CD4-positive, alpha-beta memory T cell (primary cell): ENCODE measurements around the gene HDAC4. TPM values are rescaled to one million over a fixed set of nuclear protein-coding genes. Genes with fewer than 3 reads are reported as not detected.

Experiments
- CTCF ChIA-PET: fragments of 350-600 bp; sonication (Branson Sonifier 250); formaldehyde crosslinking; loops from one replicate; lab custom pipeline; 2021; ENCODE audit warnings: inconsistent platforms; ENCODE audit not compliant: partially characterized antibody; lab: Charles Lee
- POLR2A ChIA-PET: fragments of 350-600 bp; sonication (Branson Sonifier 250); formaldehyde crosslinking; loops from one replicate; lab custom pipeline; 2021; ENCODE audit not compliant: partially characterized antibody; lab: Charles Lee
- DNase-seq, 5 donors: peaks; one replicate each; pipeline versions ENCODE4 v3.0.0 to v3.0.0-alpha.2; 2020 to 2022; ENCODE audit warnings: mixed read lengths in 1 of 5
- H3K27ac ChIP-seq: one replicate; pipeline ENCODE4 v1.7.0; 2013; ENCODE audit warnings: low read depth, low read length
- H3K27me3 ChIP-seq: 2 replicates; pipeline ENCODE4 v1.7.0; 2013; ENCODE audit warnings: mild to moderate bottlenecking, low read length, moderate library complexity; ENCODE audit not compliant: insufficient read depth
- H3K36me3 ChIP-seq: 2 replicates; pipeline ENCODE4 v1.7.0; 2013; ENCODE audit warnings: mild to moderate bottlenecking, low read length, moderate library complexity; ENCODE audit not compliant: insufficient read depth
- H3K4me1 ChIP-seq: 2 replicates; pipeline ENCODE4 v1.7.0; 2013; ENCODE audit warnings: mild to moderate bottlenecking, low read length, moderate library complexity; ENCODE audit not compliant: insufficient read depth
- H3K4me3 ChIP-seq, 2 donors: one replicate each; pipeline ENCODE4 v1.7.0; 2013; ENCODE audit warnings: low read length in 2 of 2, mild to moderate bottlenecking in 1 of 2
- H3K9me3 ChIP-seq, 2 donors: one replicate each; pipeline ENCODE4 v1.7.0; 2013; ENCODE audit warnings: low read length in 2 of 2, control low read depth in 1 of 2; ENCODE audit not compliant: control insufficient read depth in 1 of 2
- H3K27ac Mint-ChIP-seq, 7 donors: one replicate each; pipeline ENCODE4 v1.8.0; 2020 to 2021; ENCODE audit warnings: mixed read lengths in 7 of 7, mild to moderate bottlenecking in 6 of 7, inconsistent platforms in 3 of 7, moderate library complexity in 3 of 7
- H3K27me3 Mint-ChIP-seq, 2 donors: one replicate each; pipeline ENCODE4 v1.8.0; 2020 to 2021; ENCODE audit warnings: mixed read lengths in 2 of 2
- H3K36me3 Mint-ChIP-seq, 2 donors: one replicate each; pipeline ENCODE4 v1.8.0; 2020 to 2021; ENCODE audit warnings: mixed read lengths in 2 of 2, inconsistent platforms in 1 of 2, mild to moderate bottlenecking in 1 of 2
- H3K4me1 Mint-ChIP-seq, 4 donors: one replicate each; pipeline ENCODE4 v1.8.0; 2020 to 2021; ENCODE audit warnings: mixed read lengths in 4 of 4, mild to moderate bottlenecking in 1 of 4
- H3K4me3 Mint-ChIP-seq, 8 donors: one replicate each; pipeline ENCODE4 v1.8.0; 2020 to 2021; ENCODE audit warnings: mixed read lengths in 8 of 8, mild to moderate bottlenecking in 7 of 8, moderate library complexity in 6 of 8, inconsistent platforms in 3 of 8
- H3K9me3 Mint-ChIP-seq, 8 donors: one replicate each; pipeline ENCODE4 v1.8.0; 2020 to 2021; ENCODE audit warnings: mixed read lengths in 8 of 8, mild to moderate bottlenecking in 5 of 8, inconsistent platforms in 3 of 8, moderate library complexity in 1 of 8
- intact Hi-C: fragments of 100-400 bp; cut with micrococcal nuclease; formaldehyde crosslinking; loops from one replicate; pipeline ENCODE4 v1.15.1; 2023
- polyA plus RNA-seq, 2 donors: library from polyadenylated mRNA; unstranded; fragments of 300-500 nt; fragmentation: Illumina TruSeq; gene quantifications; one replicate each; pipeline ENCODE4 v1.2.3, GENCODE V29; 2021
- total RNA-seq, 2 experiments: library from RNA; stranded (reverse); gene quantifications; one replicate each; pipeline ENCODE4 v1.2.3, GENCODE V29; 2021

Gene HDAC4
- total and polyA plus RNA-seq, 4 experiments from 2014 or later = 1.4 to 59.7 (median 30.4) TPM

DNA sequence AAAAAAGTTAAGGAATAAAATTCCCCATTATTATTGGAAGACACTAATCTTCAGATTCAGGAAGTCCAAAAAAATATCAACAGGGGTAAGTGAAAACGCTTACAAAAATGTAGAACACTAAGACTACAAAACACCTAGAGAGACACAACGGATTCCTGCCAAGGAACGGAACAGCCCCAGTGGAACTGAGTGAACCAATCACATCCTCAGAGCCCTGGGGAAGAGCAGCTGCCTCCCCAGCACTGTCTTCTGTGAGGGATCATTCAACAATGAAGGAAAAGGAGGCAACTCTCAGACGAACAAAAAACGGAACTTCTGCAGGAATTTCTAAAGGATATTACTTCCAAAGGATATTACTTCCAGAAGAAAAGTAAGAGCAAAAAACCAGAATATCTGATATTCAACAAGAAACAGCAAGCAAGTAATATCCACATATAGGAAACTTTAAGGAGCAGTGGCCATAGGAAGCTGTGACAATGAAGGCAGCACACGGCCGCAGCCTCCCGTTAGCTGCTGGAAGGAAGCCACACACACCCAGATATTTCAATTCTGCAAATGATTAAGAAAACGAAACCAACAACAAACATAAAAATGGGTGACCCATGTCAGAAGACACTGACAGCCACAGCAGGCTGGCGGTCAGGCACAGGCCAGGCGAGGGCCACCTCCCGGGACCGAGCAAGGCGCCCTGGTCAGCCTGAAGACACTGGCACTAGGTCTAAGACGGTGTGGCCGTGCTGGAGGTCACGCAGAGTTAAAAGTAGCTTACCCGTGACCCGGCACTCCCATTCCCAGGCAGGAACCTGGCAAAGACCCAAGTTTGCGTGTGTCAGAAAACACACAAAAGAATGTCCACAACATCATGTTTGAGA, 81.8 kb downstream of the HDAC4 start:
- CTCF ChIA-PET = interaction anchor here (1.5 to 3.3 kb wide), 2 partner anchors 23 to 52 kb away, joined by 4 to 19 read pairs; no protein-coding TSS in a partner anchor
- H3K9me3 Mint-ChIP-seq = peaks cover 0 to 4% (median 0%) of the 10 kb centered on the region in 8 donors
- Histone ChIP-seq H3K9me3 (no peaks in the 10 kb centered on the region), H3K27me3 (no peaks in the 10 kb centered on the region), H3K36me3 (no peaks in the 10 kb centered on the region), H3K27ac (peak overlapping the region; percentile 49), H3K4me1 (peaks cover 44% of the 10 kb centered on the region), H3K4me3 (peak overlapping the region in 1 of 2 donors; percentile 28)
- peak overlapping the region; percentile 81 to 96 (median 94) for H3K27ac Mint-ChIP-seq
- H3K4me1 Mint-ChIP-seq = peaks cover 42 to 78% (median 55%) of the 10 kb centered on the region in 4 donors
- DNase-seq = no peak
- H3K27me3 Mint-ChIP-seq = no peaks in the 10 kb centered on the region
- H3K4me3 Mint-ChIP-seq = peak overlapping the region; percentile 73 to 93 (median 80)
- POLR2A ChIA-PET = interaction anchor here (0.9 to 1.3 kb wide), 2 partner anchors 21 to 62 kb away, joined by 4 to 6 read pairs; no protein-coding TSS in a partner anchor
- intact Hi-C loops = no loop called here
- peaks cover 4 to 7% of the 10 kb centered on the region in 2 donors for H3K36me3 Mint-ChIP-seq

GRCh38 chr2:239318151-239318611, 82.6 kb downstream of the HDAC4 start:
- H3K9me3 ChIP-seq = no peaks in the 10 kb centered on the region
- peaks cover 0 to 4% (median 0%) of the 10 kb centered on the region in 8 donors for H3K9me3 Mint-ChIP-seq
- peaks cover 36 to 73% (median 51%) of the 10 kb centered on the region in 4 donors for H3K4me1 Mint-ChIP-seq
- no peak overlapping the region for H3K4me3 ChIP-seq
- CTCF ChIA-PET = interaction anchor here (1.5 kb wide), 1 partner anchor 51 kb away, joined by 4 read pairs; no protein-coding TSS in a partner anchor
- peaks cover 4 to 7% of the 10 kb centered on the region in 2 donors for H3K36me3 Mint-ChIP-seq
- intact Hi-C loops = no loop called here
- H3K36me3 ChIP-seq = no peaks in the 10 kb centered on the region
- peak overlapping the region in 2 of 8 donors; percentile 37 to 93 for H3K4me3 Mint-ChIP-seq
- H3K27ac ChIP-seq = no peak overlapping the region
- POLR2A ChIA-PET = no interaction called here
- DNase-seq = no peak
- no peaks in the 10 kb centered on the region for H3K27me3 ChIP-seq
- H3K27ac Mint-ChIP-seq = peak overlapping the region in 5 of 7 donors; percentile 35 to 95 (median 88)
- H3K4me1 ChIP-seq = peaks cover 36% of the 10 kb centered on the region
- no peaks in the 10 kb centered on the region for H3K27me3 Mint-ChIP-seq

GRCh38 chr2:239316562-239317465, 84.0 kb downstream of the HDAC4 start:
- H3K27me3 Mint-ChIP-seq = no peaks in the 10 kb centered on the region
- H3K9me3 Mint-ChIP-seq = peaks cover 0 to 4% (median 0%) of the 10 kb centered on the region in 8 donors
- Histone ChIP-seq H3K4me3 (no peak overlapping the region), H3K4me1 (peaks cover 22% of the 10 kb centered on the region), H3K36me3 (no peaks in the 10 kb centered on the region), H3K9me3 (no peaks in the 10 kb centered on the region), H3K27me3 (no peaks in the 10 kb centered on the region), H3K27ac (no peak overlapping the region)
- H3K4me3 Mint-ChIP-seq = peak overlapping the region in 2 of 8 donors; percentile 27 to 41
- H3K4me1 Mint-ChIP-seq = peaks cover 23 to 62% (median 38%) of the 10 kb centered on the region in 4 donors
- peaks cover 4 to 7% of the 10 kb centered on the region in 2 donors for H3K36me3 Mint-ChIP-seq
- POLR2A ChIA-PET = interaction anchor here (0.9 to 1.2 kb wide), 3 partner anchors 10 to 46 kb away, joined by 3 to 4 read pairs (median 3); no protein-coding TSS in a partner anchor
- CTCF ChIA-PET = interaction anchor here (1.5 kb wide), 1 partner anchor 19 kb away, joined by 4 read pairs; no protein-coding TSS in a partner anchor
- DNase-seq = no peak
- intact Hi-C loops = no loop called here
- peak overlapping the region in 5 of 7 donors; percentile 55 to 81 (median 65) for H3K27ac Mint-ChIP-seq

- H3K4me3 Mint-ChIP-seq = peak overlapping the region; percentile 54 to 86 (median 60)
- peaks cover 18 to 56% (median 25%) of the 10 kb centered on the region in 4 donors for H3K4me1 Mint-ChIP-seq
- H3K27ac Mint-ChIP-seq = peak overlapping the region in 5 of 7 donors; percentile 23 to 91 (median 87)
- POLR2A ChIA-PET = no interaction called here
- intact Hi-C loops = no loop called here
- no peaks in the 10 kb centered on the region for H3K27me3 ChIP-seq
- H3K4me1 ChIP-seq = peaks cover 8% of the 10 kb centered on the region
- peaks cover 0 to 1% (median 0%) of the 10 kb centered on the region in 8 donors for H3K9me3 Mint-ChIP-seq
- H3K9me3 ChIP-seq = no peaks in the 10 kb centered on the region
- H3K36me3 Mint-ChIP-seq = peaks cover 1 to 13% of the 10 kb centered on the region in 2 donors
- H3K27ac ChIP-seq = no peak overlapping the region
- no peaks in the 10 kb centered on the region for H3K36me3 ChIP-seq
- H3K4me3 ChIP-seq = no peak overlapping the region
- CTCF ChIA-PET = interaction anchor here (0.8 to 1.2 kb wide), 3 partner anchors 9 to 48 kb away, joined by 3 to 4 read pairs (median 3); no protein-coding TSS in a partner anchor
- no peaks in the 10 kb centered on the region for H3K27me3 Mint-ChIP-seq
- DNase-seq = no peak
Measured at GRCh38 chr2:239315308-239315707, 85.5 kb downstream of the HDAC4 start.

DNA sequence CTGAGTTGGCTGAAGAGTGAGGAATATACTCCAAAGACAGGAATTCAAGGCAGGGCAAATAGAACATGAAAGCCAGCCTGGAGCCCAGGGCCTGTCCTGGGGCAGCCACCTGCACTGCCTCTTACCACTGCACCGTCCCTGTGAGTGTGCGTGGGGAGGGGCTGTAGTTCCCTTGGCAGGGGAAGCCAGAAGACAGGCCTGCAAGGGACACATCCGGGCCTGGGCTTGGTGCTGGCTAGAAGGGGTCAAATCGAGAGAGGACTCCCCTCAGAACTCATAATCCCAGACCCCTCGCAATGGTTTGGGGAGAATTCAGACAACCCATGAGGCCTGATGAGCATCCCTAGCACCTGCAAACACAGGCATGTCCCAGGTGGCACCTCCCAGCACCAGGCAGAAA, 87.0 kb downstream of the HDAC4 start:
- CTCF ChIA-PET = interaction anchor here (1.2 kb wide), 1 partner anchor 46 kb away, joined by 4 read pairs; no protein-coding TSS in a partner anchor
- Histone ChIP-seq H3K27ac (no peak overlapping the region), H3K9me3 (no peaks in the 10 kb centered on the region), H3K36me3 (no peaks in the 10 kb centered on the region), H3K27me3 (no peaks in the 10 kb centered on the region), H3K4me1 (no peaks in the 10 kb centered on the region), H3K4me3 (no peak overlapping the region)
- Mint-ChIP-seq H3K4me3 (peak overlapping the region in 1 of 8 donors; percentile 39), H3K36me3 (peaks cover 3 to 15% of the 10 kb centered on the region in 2 donors), H3K9me3 (peaks cover 0 to 1% (median 0%) of the 10 kb centered on the region in 8 donors), H3K27ac (peak overlapping the region in 2 of 7 donors; percentile 38 to 55), H3K27me3 (no peaks in the 10 kb centered on the region), H3K4me1 (peaks cover 15 to 55% (median 20%) of the 10 kb centered on the region in 4 donors)
- POLR2A ChIA-PET = interaction anchor here (0.7 kb wide), 1 partner anchor 15 kb away, joined by 3 read pairs; no protein-coding TSS in a partner anchor
- DNase-seq = no peak
- intact Hi-C loops = no loop called here

DNA sequence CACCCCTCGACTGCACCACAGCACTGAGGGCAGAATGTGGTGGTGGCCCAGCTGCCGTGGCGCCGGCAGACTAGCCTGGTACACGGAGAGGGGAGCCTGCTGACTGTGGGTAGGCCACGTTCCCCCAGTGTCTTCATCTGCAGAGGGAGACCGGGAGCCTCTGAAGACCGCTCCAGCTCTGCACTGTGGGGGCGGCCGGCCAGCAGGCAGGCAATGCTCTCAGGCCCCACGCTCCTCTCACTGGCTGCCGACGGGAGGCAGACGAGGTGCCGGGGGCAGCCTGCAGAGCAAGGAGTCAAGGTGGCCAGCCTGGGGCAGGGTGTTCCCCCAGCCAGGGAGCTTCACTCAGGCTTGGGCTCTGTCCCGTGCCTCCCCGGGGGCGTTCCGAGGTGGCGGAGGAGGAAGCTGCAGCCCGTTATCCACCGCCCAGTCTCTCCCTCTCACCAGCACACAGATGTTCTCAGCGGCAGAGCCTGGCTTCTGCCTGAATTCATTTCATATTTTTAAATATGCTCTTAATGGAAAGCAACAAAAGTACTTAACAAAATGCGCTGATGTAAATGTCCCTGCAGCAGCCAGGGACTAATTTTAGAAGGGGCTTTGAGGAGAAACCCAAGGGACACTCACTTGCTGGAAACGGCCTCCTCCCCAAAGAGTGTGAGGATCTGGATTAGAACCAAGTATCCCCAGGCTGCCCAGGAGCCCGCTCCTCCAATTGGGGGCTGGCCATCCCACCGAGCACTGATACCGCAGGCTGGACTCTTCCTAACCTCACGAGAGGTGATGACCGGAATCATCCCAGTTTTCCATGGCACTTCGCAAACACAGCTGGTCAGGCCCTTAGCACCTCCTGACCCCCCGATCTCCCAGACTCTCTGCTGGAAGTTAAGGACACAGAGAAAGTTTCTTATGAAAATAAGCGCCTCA, 87.8 kb downstream of the HDAC4 start:
- Mint-ChIP-seq H3K9me3 (peaks cover 0 to 1% (median 0%) of the 10 kb centered on the region in 8 donors), H3K4me1 (peaks cover 12 to 47% (median 17%) of the 10 kb centered on the region in 4 donors), H3K4me3 (no peak overlapping the region), H3K36me3 (peaks cover 3 to 15% of the 10 kb centered on the region in 2 donors), H3K27me3 (no peaks in the 10 kb centered on the region), H3K27ac (peak overlapping the region in 1 of 7 donors; percentile 55)
- intact Hi-C loops = no loop called here
- Histone ChIP-seq H3K4me3 (no peak overlapping the region), H3K27me3 (no peaks in the 10 kb centered on the region), H3K36me3 (no peaks in the 10 kb centered on the region), H3K27ac (no peak overlapping the region), H3K4me1 (no peaks in the 10 kb centered on the region), H3K9me3 (no peaks in the 10 kb centered on the region)
- DNase-seq = no peak
- POLR2A ChIA-PET = no interaction called here
- CTCF ChIA-PET = no interaction called here
